ENCODE measurements around the gene SLC22A5. TPM values are rescaled to one million over a fixed set of nuclear protein-coding genes. Genes with fewer than 3 reads are reported as not detected.

The SLC22A5 gene
- total RNA-seq, 2 experiments from 2014 or later: 0.36 to 0.88 TPM

DNA sequence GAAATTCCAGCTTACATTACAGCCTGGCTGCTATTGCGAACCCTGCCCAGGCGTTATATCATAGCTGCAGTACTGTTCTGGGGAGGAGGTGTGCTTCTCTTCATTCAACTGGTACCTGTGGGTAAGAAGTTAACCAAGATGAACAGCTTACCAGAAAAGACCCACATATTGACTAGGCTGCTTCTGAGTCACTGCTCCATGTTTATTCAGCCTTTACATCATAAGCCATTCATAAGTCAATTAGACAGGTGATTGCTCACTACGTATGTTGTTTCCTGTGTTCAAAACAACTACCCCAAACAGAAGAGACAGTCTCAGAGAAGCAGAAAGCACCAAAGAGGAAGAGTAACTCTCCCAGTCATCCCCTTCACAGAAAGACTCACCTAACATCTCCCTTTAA, 34.7 kb upstream of the SLC22A5 start:
- no peaks in the 10 kb centered on the region for H3K79me2 ChIP-seq (ENCODE audit: insufficient read depth, low read depth, low read length)
- no TSS peak for BruUV-seq (replicated peaks)
- no peaks in the 10 kb centered on the region for H4K20me1 ChIP-seq (ENCODE audit: insufficient read depth, low read length)
- H2AFZ ChIP-seq (ENCODE audit: low read length): no peak overlapping the region
- ChIA-PET CTCF (ENCODE audit: unreplicated experiment) (no interaction called here), POLR2A (interaction anchor here (0.8 to 1.0 kb wide), 2 partner anchors 14 to 33 kb away, joined by 3 to 4 read pairs; no protein-coding TSS in a partner anchor)
- H3K4me2 ChIP-seq (ENCODE audit: low read length): no peak overlapping the region
- no peaks in the 10 kb centered on the region for H3K36me3 ChIP-seq (ENCODE audit: insufficient read depth, low read length)
- no peaks in the 10 kb centered on the region for H3K9me3 ChIP-seq (ENCODE audit: low read length)
- no peak for TF ChIP-seq EZH2phosphoT487 (IDR thresholded peaks at IDR 0.05; ENCODE audit: borderline replicate concordance, low read depth, low read length)
- TF ChIP-seq, protein P1, sequence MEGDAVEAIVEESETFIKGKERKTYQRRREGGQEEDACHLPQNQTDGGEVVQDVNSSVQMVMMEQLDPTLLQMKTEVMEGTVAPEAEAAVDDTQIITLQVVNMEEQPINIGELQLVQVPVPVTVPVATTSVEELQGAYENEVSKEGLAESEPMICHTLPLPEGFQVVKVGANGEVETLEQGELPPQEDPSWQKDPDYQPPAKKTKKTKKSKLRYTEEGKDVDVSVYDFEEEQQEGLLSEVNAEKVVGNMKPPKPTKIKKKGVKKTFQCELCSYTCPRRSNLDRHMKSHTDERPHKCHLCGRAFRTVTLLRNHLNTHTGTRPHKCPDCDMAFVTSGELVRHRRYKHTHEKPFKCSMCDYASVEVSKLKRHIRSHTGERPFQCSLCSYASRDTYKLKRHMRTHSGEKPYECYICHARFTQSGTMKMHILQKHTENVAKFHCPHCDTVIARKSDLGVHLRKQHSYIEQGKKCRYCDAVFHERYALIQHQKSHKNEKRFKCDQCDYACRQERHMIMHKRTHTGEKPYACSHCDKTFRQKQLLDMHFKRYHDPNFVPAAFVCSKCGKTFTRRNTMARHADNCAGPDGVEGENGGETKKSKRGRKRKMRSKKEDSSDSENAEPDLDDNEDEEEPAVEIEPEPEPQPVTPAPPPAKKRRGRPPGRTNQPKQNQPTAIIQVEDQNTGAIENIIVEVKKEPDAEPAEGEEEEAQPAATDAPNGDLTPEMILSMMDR (conservative IDR thresholded peaks at IDR 0.05; ENCODE audit: low read length): no peak
- no peaks in the 10 kb centered on the region for H3K9me2 ChIP-seq (ENCODE audit: insufficient read depth, low read length)
- H3K4me3 ChIP-seq (ENCODE audit: low read depth, low read length, poor library complexity, severe bottlenecking): no peak overlapping the region
- DNase-seq (ENCODE audit: low spot score): no peak
- H3K27ac ChIP-seq (ENCODE audit: low read depth, low read length, poor library complexity, severe bottlenecking): no peak overlapping the region
- intact Hi-C loops (cut with micrococcal nuclease; ENCODE audit: unreplicated experiment): no loop called here
- H3K4me1 ChIP-seq (ENCODE audit: insufficient read depth, low read length, poor library complexity, severe bottlenecking): no peaks in the 10 kb centered on the region

DNA sequence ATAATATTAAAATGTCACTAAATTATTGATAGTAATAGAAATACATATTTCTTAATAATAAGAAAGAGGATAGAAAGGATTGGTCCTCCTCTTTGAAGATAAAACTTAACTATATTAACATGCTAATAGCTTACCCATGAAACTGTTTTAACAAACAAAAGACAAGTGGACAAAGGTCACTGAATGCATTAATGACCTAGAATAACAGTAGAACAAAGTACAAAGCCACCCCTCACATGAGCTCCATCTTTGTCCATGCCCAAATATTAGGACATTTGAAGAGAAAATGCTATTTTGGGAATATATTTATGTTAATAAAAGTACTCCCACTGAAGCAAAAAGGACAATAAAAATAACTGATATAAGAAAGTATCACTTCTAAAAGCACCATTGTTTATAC, 34.1 kb upstream of the SLC22A5 start:
- POLR2A ChIA-PET: interaction anchor here (0.8 kb wide), 1 partner anchor 33 kb away, joined by 3 read pairs; no protein-coding TSS in a partner anchor

DNA sequence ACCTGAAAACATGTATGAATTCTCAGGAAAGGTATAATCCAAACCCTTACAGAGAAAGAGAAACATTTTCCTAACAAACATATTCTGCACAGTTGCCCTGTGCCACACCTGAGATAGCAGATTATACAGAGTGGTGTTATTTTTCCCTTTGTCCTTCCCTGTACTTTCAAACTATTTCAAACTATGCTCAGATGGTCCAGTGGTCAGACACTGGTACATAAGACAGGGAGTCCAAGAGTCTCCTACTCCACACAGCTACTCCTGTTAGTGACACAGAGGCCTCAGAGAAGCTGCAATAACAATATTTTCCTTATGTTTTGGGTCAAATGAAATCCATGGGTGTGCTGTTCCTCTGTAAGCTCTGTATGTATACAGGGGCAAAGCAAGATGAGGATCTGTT, 30.0 kb upstream of the SLC22A5 start:
- Histone ChIP-seq H3K9me3 (ENCODE audit: low read length) (no peaks in the 10 kb centered on the region), H3K4me2 (ENCODE audit: low read length) (no peak overlapping the region), H3K4me3 (ENCODE audit: low read depth, low read length, poor library complexity, severe bottlenecking) (no peak overlapping the region), H3K4me1 (ENCODE audit: insufficient read depth, low read length, poor library complexity, severe bottlenecking) (no peaks in the 10 kb centered on the region), H4K20me1 (ENCODE audit: insufficient read depth, low read length) (no peaks in the 10 kb centered on the region), H3K79me2 (ENCODE audit: insufficient read depth, low read depth, low read length) (no peaks in the 10 kb centered on the region), H3K27ac (ENCODE audit: low read depth, low read length, poor library complexity, severe bottlenecking) (no peak overlapping the region), H3K9me2 (ENCODE audit: insufficient read depth, low read length) (no peaks in the 10 kb centered on the region), H2AFZ (ENCODE audit: low read length) (no peak overlapping the region), H3K36me3 (ENCODE audit: insufficient read depth, low read length) (no peaks in the 10 kb centered on the region)
- POLR2A ChIA-PET: interaction anchor here (0.7 kb wide), 1 partner anchor 220 kb away, joined by 3 read pairs; no protein-coding TSS in a partner anchor
- TF ChIP-seq, protein P1 (conservative IDR thresholded peaks at IDR 0.05; ENCODE audit: low read length): no peak
- no peak for TF ChIP-seq EZH2phosphoT487 (IDR thresholded peaks at IDR 0.05; ENCODE audit: borderline replicate concordance, low read depth, low read length)
- DNase-seq (ENCODE audit: low spot score): no peak
- intact Hi-C loops (cut with micrococcal nuclease; ENCODE audit: unreplicated experiment): no loop called here
- BruUV-seq (replicated peaks): no TSS peak
- CTCF ChIA-PET (ENCODE audit: unreplicated experiment): no interaction called here

More for the DNA sequence above, 34.1 kb upstream of the SLC22A5 start:
- Histone ChIP-seq H4K20me1 (ENCODE audit: insufficient read depth, low read length) (no peaks in the 10 kb centered on the region), H3K36me3 (ENCODE audit: insufficient read depth, low read length) (no peaks in the 10 kb centered on the region), H3K4me3 (ENCODE audit: low read depth, low read length, poor library complexity, severe bottlenecking) (no peak overlapping the region), H2AFZ (ENCODE audit: low read length) (no peak overlapping the region), H3K9me3 (ENCODE audit: low read length) (no peaks in the 10 kb centered on the region), H3K27ac (ENCODE audit: low read depth, low read length, poor library complexity, severe bottlenecking) (no peak overlapping the region), H3K4me1 (ENCODE audit: insufficient read depth, low read length, poor library complexity, severe bottlenecking) (no peaks in the 10 kb centered on the region), H3K4me2 (ENCODE audit: low read length) (no peak overlapping the region), H3K9me2 (ENCODE audit: insufficient read depth, low read length) (no peaks in the 10 kb centered on the region), H3K79me2 (ENCODE audit: insufficient read depth, low read depth, low read length) (no peaks in the 10 kb centered on the region)
- no TSS peak for BruUV-seq (replicated peaks)
- intact Hi-C loops (cut with micrococcal nuclease; ENCODE audit: unreplicated experiment): no loop called here
- CTCF ChIA-PET (ENCODE audit: unreplicated experiment): no interaction called here
- TF ChIP-seq, protein P1 (conservative IDR thresholded peaks at IDR 0.05; ENCODE audit: low read length): no peak
- no peak for TF ChIP-seq EZH2phosphoT487 (IDR thresholded peaks at IDR 0.05; ENCODE audit: borderline replicate concordance, low read depth, low read length)
- no peak for DNase-seq (ENCODE audit: low spot score)

All from OCI-LY7 (cell line).